ENCODE measurements around the gene HSD11B2. TPM values are rescaled to one million over a fixed set of nuclear protein-coding genes. Genes with fewer than 3 reads are reported as not detected.

Gene HSD11B2
- total and polyA plus RNA-seq, 2 of the 4 experiments (the other 2 are of a cell fraction): 0.26 TPM; not detected in 1

- peaks cover 5% of the 10 kb centered on the region; the same call in 1 of the 2 replicates for H3K9me1 ChIP-seq (ENCODE audit: insufficient read depth, low read length)
- no peak overlapping the region for H2BK20ac ChIP-seq (ENCODE audit: low read depth, low read length)
- no peak overlapping the region for H2AK9ac ChIP-seq (replicated peaks; ENCODE audit: low read depth, low read length, poor library complexity)
- H3K4ac ChIP-seq (ENCODE audit: low read depth, low read length): no peak overlapping the region
- intact Hi-C loops (cut with micrococcal nuclease) (no loop called here), dilution Hi-C loops (cut with HindIII; ENCODE audit: low sequenced_read_pairs, unreplicated experiment) (no loop called here), in situ Hi-C loops (cut with MboI; ENCODE audit: low sequenced_read_pairs) (no loop called here)
- no peaks in the 10 kb centered on the region for H3K36me3 ChIP-seq (ENCODE audit: control insufficient read depth, insufficient read depth, low read length)
- no peak overlapping the region for H2BK5ac ChIP-seq (ENCODE audit: low read depth, low read length, poor library complexity, severe bottlenecking)
- ChIA-PET POLR2A (ENCODE audit: unreplicated experiment) (interaction anchor here (0.5 to 0.6 kb wide), 2 partner anchors 171 to 185 kb away, joined by 4 to 6 read pairs; no protein-coding TSS in a partner anchor), CTCF (no interaction called here)
- ATAC-seq (ENCODE audit: low read depth) (no peak), DNase-seq (no peak)
- BruUV-seq (replicated peaks): no TSS peak
- no peak overlapping the region for H4K5ac ChIP-seq (ENCODE audit: low read depth, low read length)
- TF ChIP-seq BHLHE40 (IDR thresholded peaks at IDR 0.05; ENCODE audit: low read depth, low read length): no peak
- no peak for TF ChIP-seq SMC3 (IDR thresholded peaks at IDR 0.05; ENCODE audit: low read depth, low read length)
- no peak for TF ChIP-seq RCOR1 (IDR thresholded peaks at IDR 0.05; ENCODE audit: insufficient replicate concordance, low read length)
- TF ChIP-seq, protein P1, sequence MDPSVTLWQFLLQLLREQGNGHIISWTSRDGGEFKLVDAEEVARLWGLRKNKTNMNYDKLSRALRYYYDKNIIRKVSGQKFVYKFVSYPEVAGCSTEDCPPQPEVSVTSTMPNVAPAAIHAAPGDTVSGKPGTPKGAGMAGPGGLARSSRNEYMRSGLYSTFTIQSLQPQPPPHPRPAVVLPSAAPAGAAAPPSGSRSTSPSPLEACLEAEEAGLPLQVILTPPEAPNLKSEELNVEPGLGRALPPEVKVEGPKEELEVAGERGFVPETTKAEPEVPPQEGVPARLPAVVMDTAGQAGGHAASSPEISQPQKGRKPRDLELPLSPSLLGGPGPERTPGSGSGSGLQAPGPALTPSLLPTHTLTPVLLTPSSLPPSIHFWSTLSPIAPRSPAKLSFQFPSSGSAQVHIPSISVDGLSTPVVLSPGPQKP (IDR thresholded peaks at IDR 0.05; ENCODE audit: borderline replicate concordance, low read depth, low read length): no peak
- TF ChIP-seq RAD21 (IDR thresholded peaks at IDR 0.05; ENCODE audit: low read length): no peak
- TF ChIP-seq CEBPB (IDR thresholded peaks at IDR 0.05; ENCODE audit: low read depth, low read length): no peak
- TF ChIP-seq, protein P2, sequence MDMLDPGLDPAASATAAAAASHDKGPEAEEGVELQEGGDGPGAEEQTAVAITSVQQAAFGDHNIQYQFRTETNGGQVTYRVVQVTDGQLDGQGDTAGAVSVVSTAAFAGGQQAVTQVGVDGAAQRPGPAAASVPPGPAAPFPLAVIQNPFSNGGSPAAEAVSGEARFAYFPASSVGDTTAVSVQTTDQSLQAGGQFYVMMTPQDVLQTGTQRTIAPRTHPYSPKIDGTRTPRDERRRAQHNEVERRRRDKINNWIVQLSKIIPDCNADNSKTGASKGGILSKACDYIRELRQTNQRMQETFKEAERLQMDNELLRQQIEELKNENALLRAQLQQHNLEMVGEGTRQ (IDR thresholded peaks at IDR 0.05; ENCODE audit: low read depth, low read length): no peak
- H3K56ac ChIP-seq (ENCODE audit: extremely low read depth, insufficient read depth, low read length): no peak overlapping the region
- no peak overlapping the region for H2AK5ac ChIP-seq (ENCODE audit: low read depth, low read length)
- H3K9me3 ChIP-seq (ENCODE audit: control insufficient read depth, insufficient read depth, low read length): no peaks in the 10 kb centered on the region
- no peak overlapping the region for H4K91ac ChIP-seq (ENCODE audit: insufficient read depth, low read depth, low read length)
- no peak overlapping the region for H3K4me3 ChIP-seq (ENCODE audit: insufficient read depth, low read depth, low read length)
- H2AFZ ChIP-seq (replicated peaks; ENCODE audit: low read length, poor library complexity): no peak overlapping the region
- no peaks in the 10 kb centered on the region for H4K20me1 ChIP-seq (ENCODE audit: insufficient read depth, low read length)
- no peak overlapping the region for H3K23ac ChIP-seq (ENCODE audit: low read depth, low read length)
- H4K8ac ChIP-seq (ENCODE audit: low read depth in 2 of 2, low read length in 2 of 2): no peak overlapping the region
- no peak overlapping the region for H3K4me2 ChIP-seq (ENCODE audit: low read depth, low read length)
- H3K4me1 ChIP-seq (ENCODE audit: control insufficient read depth, insufficient read depth, low read length): peaks cover 5% of the 10 kb centered on the region; the same call in 1 of the 2 replicates
- H2BK15ac ChIP-seq (ENCODE audit: low read depth, low read length): no peak overlapping the region
- H3K79me1 ChIP-seq (ENCODE audit: low read depth in 1 of 2, low read length in 2 of 2): no peaks in the 10 kb centered on the region
- no peak overlapping the region for H3K18ac ChIP-seq (ENCODE audit: low read depth, low read length)
- no peak overlapping the region for H3K27ac ChIP-seq (ENCODE audit: insufficient read depth, low read length)
- H3K27me3 ChIP-seq (ENCODE audit: control insufficient read depth, insufficient read depth, low read length): peaks cover 24% of the 10 kb centered on the region
- H2BK120ac ChIP-seq (ENCODE audit: low read depth, low read length): no peak overlapping the region
- H3K9ac ChIP-seq (ENCODE audit: low read depth, low read length): no peak overlapping the region
- WGBS, 2 experiments (ENCODE audit: extremely low coverage in 2 of 2, insufficient read length in 1 of 2): no CpG with 5 or more reads among the region's 2 CpGs
- H3K14ac ChIP-seq (replicated peaks; ENCODE audit: low read depth, low read length): no peak overlapping the region
Observed at GRCh38 chr16:67388591-67388990, 42.3 kb upstream of the HSD11B2 start.

All from IMR-90 (cell line).